NB4 (cell line): ENCODE results near the gene CFAP251.

ENCODE experiments used
- CTCF ChIP-seq: IDR thresholded peaks from one replicate; pipeline ENCODE4 v1.5.1; 2012; ENCODE audit warnings: low read depth, low read length
- POLR2A ChIP-seq: IDR thresholded peaks from 2 replicates; pipeline ENCODE4 v1.6.1; 2011; ENCODE audit warnings: mild to moderate bottlenecking; ENCODE audit not compliant: insufficient read length; ENCODE audit errors: extremely low read depth

- TF ChIP-seq POLR2A (no peak), CTCF (no peak)
These were observed 34.8 kb downstream of the CFAP251 start for GRCh38 chr12:121953117-121953692.
